Neuronal stem cell (in vitro differentiated cells): Measurements from ENCODE around the gene SGK1.

Source experiments
- DNase-seq: peaks from one replicate; pipeline ENCODE4 v3.0.0-alpha.2; 2013; ENCODE audit warnings: low spot score
- H2AFZ ChIP-seq: one replicate; pipeline ENCODE4 v1.6.1; 2013; ENCODE audit warnings: mild to moderate bottlenecking, low read length, inconsistent platforms
- H2AK5ac ChIP-seq: 2 replicates; pipeline ENCODE4 v1.6.1; 2013; ENCODE audit warnings: low read depth, mild to moderate bottlenecking, inconsistent platforms, low read length, moderate library complexity, mixed read lengths
- H2BK120ac ChIP-seq: 2 replicates; pipeline ENCODE4 v1.6.1; 2013; ENCODE audit warnings: low read depth, mild to moderate bottlenecking, inconsistent platforms, low read length, moderate library complexity, mixed read lengths
- H2BK12ac ChIP-seq: one replicate; pipeline ENCODE4 v1.6.1; 2013; ENCODE audit warnings: low read length, inconsistent platforms
- H2BK15ac ChIP-seq: 2 replicates; pipeline ENCODE4 v1.6.1; 2013; ENCODE audit warnings: mild to moderate bottlenecking, low read length, inconsistent platforms, mixed read lengths
- H2BK5ac ChIP-seq: one replicate; pipeline ENCODE4 v1.6.1; 2013; ENCODE audit warnings: inconsistent platforms, mild to moderate bottlenecking, low read length, moderate library complexity
- H3K14ac ChIP-seq: one replicate; pipeline ENCODE4 v1.6.1; 2013; ENCODE audit warnings: low read length, inconsistent platforms
- H3K18ac ChIP-seq: 2 replicates; pipeline ENCODE4 v1.6.1; 2013; ENCODE audit warnings: low read length, inconsistent platforms
- H3K23ac ChIP-seq: 2 replicates; pipeline ENCODE4 v1.6.1; 2013; ENCODE audit warnings: low read depth, mild to moderate bottlenecking, mixed read lengths, low read length, inconsistent platforms; ENCODE audit not compliant: poor library complexity
- H3K27ac ChIP-seq: replicated peaks from 3 replicates; pipeline ENCODE4 v1.5.1; 2013; ENCODE audit warnings: low read length, inconsistent platforms
- H3K27me3 ChIP-seq, 3 experiments: 2 replicates each; pipeline ENCODE4 v1.6.1; 2013; ENCODE audit warnings: low read length in 3 of 3, mild to moderate bottlenecking in 2 of 3, inconsistent platforms in 1 of 3, low read depth in 1 of 3, mixed read lengths in 1 of 3, moderate library complexity in 1 of 3; ENCODE audit not compliant: control insufficient read depth in 3 of 3, insufficient read depth in 3 of 3
- H3K36me3 ChIP-seq, 2 donors: replicated peaks in 1 of 2; 2 replicates each; pipeline ENCODE4 v1.6.1; 2013; ENCODE audit warnings: low read length in 2 of 2; ENCODE audit not compliant: control insufficient read depth in 2 of 2, insufficient read depth in 2 of 2
- H3K4ac ChIP-seq: 2 replicates; pipeline ENCODE4 v1.6.1; 2013; ENCODE audit warnings: inconsistent platforms, mild to moderate bottlenecking, low read length, moderate library complexity
- H3K4me1 ChIP-seq, 2 donors: 1 replicate in 1 of 2; 2 replicates in 1 of 2; pipeline ENCODE4 v1.6.1; 2013; ENCODE audit warnings: low read length in 2 of 2, low read depth in 1 of 2; ENCODE audit not compliant: control insufficient read depth in 2 of 2, insufficient read depth in 1 of 2
- H3K4me2 ChIP-seq: one replicate; pipeline ENCODE4 v1.6.1; 2013; ENCODE audit warnings: mild to moderate bottlenecking, low read length, inconsistent platforms; ENCODE audit not compliant: insufficient read depth, poor library complexity, severe bottlenecking
- H3K4me3 ChIP-seq, 2 donors: 2 replicates each; pipeline ENCODE4 v1.5.1; 2013; ENCODE audit warnings: low read length in 2 of 2, mild to moderate bottlenecking in 2 of 2, inconsistent platforms in 1 of 2, moderate library complexity in 1 of 2
- H3K79me1 ChIP-seq: one replicate; pipeline ENCODE4 v1.6.1; 2013; ENCODE audit warnings: low read depth, mild to moderate bottlenecking, inconsistent platforms, low read length, moderate library complexity
- H3K9ac ChIP-seq: one replicate; pipeline ENCODE4 v1.6.1; 2013; ENCODE audit warnings: mild to moderate bottlenecking, low read depth, low read length, inconsistent platforms; ENCODE audit not compliant: poor library complexity
- H3K9me3 ChIP-seq, 2 donors: replicated peaks in 1 of 2; 2 replicates each; pipeline versions ENCODE3 to v1.6.1; 2013; ENCODE audit warnings: low read length in 2 of 2, mild to moderate bottlenecking in 2 of 2, inconsistent platforms in 1 of 2, low read depth in 1 of 2, mixed read lengths in 1 of 2, moderate library complexity in 1 of 2; ENCODE audit not compliant: control insufficient read depth in 2 of 2, insufficient read depth in 1 of 2
- H4K8ac ChIP-seq: one replicate; pipeline ENCODE4 v1.6.1; 2013; ENCODE audit warnings: low read depth, mild to moderate bottlenecking, inconsistent platforms, low read length, moderate library complexity
- H4K91ac ChIP-seq: one replicate; pipeline ENCODE4 v1.6.1; 2013; ENCODE audit warnings: low read length, low read depth, mild to moderate bottlenecking, inconsistent platforms; ENCODE audit not compliant: poor library complexity
- WGBS, 2 donors: extraction: QIAGEN DNeasy Blood & Tissue Kit; methylation state at CpG; one replicate each; pipeline ENCODE4 v1.1.7; 2013; ENCODE audit warnings: missing lambda C conversion rate in 2 of 2, mixed read lengths in 1 of 2; ENCODE audit not compliant: insufficient read length in 2 of 2, insufficient replicate concordance in 1 of 2; ENCODE audit errors: extremely low coverage in 2 of 2; 5-methylcytosine and 5-hydroxymethylcytosine counted together

Gene SGK1

GRCh38 chr6:134161041-134161440 is 156.9 kb downstream of the SGK1 start:
- Histone ChIP-seq H3K27ac (no peak overlapping the region), H3K4me3 (no peak overlapping the region), H3K14ac (no peak overlapping the region), H2BK12ac (no peak overlapping the region), H3K23ac (no peak overlapping the region), H2BK120ac (no peak overlapping the region), H3K36me3 (no peaks in the 10 kb centered on the region), H2AK5ac (no peak overlapping the region), H3K9me3 (no peaks in the 10 kb centered on the region), H3K4me1 (no peaks in the 10 kb centered on the region), H3K79me1 (no peaks in the 10 kb centered on the region), H3K4me2 (no peak overlapping the region), H2AFZ (no peak overlapping the region), H4K8ac (no peak overlapping the region), H3K27me3 (peaks cover 0 to 2% (median 0%) of the 10 kb centered on the region in 3 experiments), H2BK15ac (no peak overlapping the region), H3K9ac (no peak overlapping the region), H4K91ac (no peak overlapping the region), H2BK5ac (no peak overlapping the region), H3K4ac (no peak overlapping the region), H3K18ac (no peak overlapping the region)
- WGBS, 2 donors, result no CpG with 5 or more reads among the region's 1 CpG
- DNase-seq, result no peak

GRCh38 chr6:134152767-134153485 is 165.0 kb downstream of the SGK1 start:
- no peak for DNase-seq
- Histone ChIP-seq H3K9me3 (no peaks in the 10 kb centered on the region), H3K27ac (no peak overlapping the region), H2BK15ac (no peak overlapping the region), H3K9ac (no peak overlapping the region), H3K4me1 (no peaks in the 10 kb centered on the region), H3K14ac (no peak overlapping the region), H3K4ac (no peak overlapping the region), H4K91ac (no peak overlapping the region), H2BK12ac (no peak overlapping the region), H3K4me2 (no peak overlapping the region), H3K27me3 (no peaks in the 10 kb centered on the region), H3K23ac (no peak overlapping the region), H3K4me3 (no peak overlapping the region), H2AFZ (no peak overlapping the region), H3K18ac (no peak overlapping the region), H4K8ac (no peak overlapping the region), H2BK5ac (no peak overlapping the region), H2AK5ac (no peak overlapping the region), H3K79me1 (no peaks in the 10 kb centered on the region), H2BK120ac (no peak overlapping the region), H3K36me3 (no peaks in the 10 kb centered on the region)
- no CpG with 5 or more reads among the region's 8 CpGs for WGBS, 2 donors

DNA sequence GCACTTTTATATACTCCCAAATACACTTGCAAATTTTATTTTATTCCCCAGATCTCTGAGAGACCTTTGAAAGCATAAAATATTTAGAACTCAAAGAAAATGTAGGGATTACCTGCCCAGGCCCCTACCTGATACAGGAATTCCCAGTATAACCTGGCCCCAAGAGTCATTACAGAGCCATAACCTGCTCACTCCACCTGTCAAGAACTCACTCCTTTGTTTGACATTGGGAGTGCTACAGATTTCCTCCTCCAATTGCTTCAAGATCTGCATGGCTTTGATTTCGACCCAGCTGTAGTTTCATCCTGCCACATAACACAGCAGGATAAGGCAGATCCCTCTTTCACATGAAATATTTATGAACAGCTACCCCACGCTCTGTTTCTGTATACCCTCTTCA is 169.3 kb downstream of the SGK1 start:
- Histone ChIP-seq H3K4me2 (no peak overlapping the region), H2BK120ac (no peak overlapping the region), H3K14ac (no peak overlapping the region), H2BK5ac (no peak overlapping the region), H3K18ac (no peak overlapping the region), H2BK15ac (no peak overlapping the region), H2AK5ac (no peak overlapping the region), H3K4ac (no peak overlapping the region), H3K9me3 (no peaks in the 10 kb centered on the region), H3K36me3 (no peaks in the 10 kb centered on the region), H3K4me1 (peaks cover 3 to 4% of the 10 kb centered on the region in 2 donors), H3K4me3 (no peak overlapping the region), H3K79me1 (no peaks in the 10 kb centered on the region), H2BK12ac (no peak overlapping the region), H3K27me3 (no peaks in the 10 kb centered on the region), H4K91ac (no peak overlapping the region), H2AFZ (no peak overlapping the region), H4K8ac (no peak overlapping the region), H3K23ac (no peak overlapping the region), H3K9ac (no peak overlapping the region), H3K27ac (no peak overlapping the region)
- no peak for DNase-seq
- WGBS, 2 donors, result no CpG with 5 or more reads among the region's 2 CpGs

- Histone ChIP-seq H3K27me3 (no peaks in the 10 kb centered on the region), H3K4me1 (peaks cover 3 to 4% of the 10 kb centered on the region in 2 donors), H3K4ac (no peak overlapping the region), H3K18ac (no peak overlapping the region), H3K4me2 (no peak overlapping the region), H2BK120ac (no peak overlapping the region), H3K14ac (no peak overlapping the region), H2BK15ac (no peak overlapping the region), H3K23ac (no peak overlapping the region), H3K36me3 (no peaks in the 10 kb centered on the region), H2AK5ac (no peak overlapping the region), H2BK5ac (no peak overlapping the region), H4K8ac (no peak overlapping the region), H3K4me3 (no peak overlapping the region), H2AFZ (peak overlapping the region; percentile 4), H3K79me1 (no peaks in the 10 kb centered on the region), H3K27ac (no peak overlapping the region), H2BK12ac (no peak overlapping the region), H4K91ac (no peak overlapping the region), H3K9me3 (no peaks in the 10 kb centered on the region), H3K9ac (no peak overlapping the region)
- no CpG with 5 or more reads among the region's 9 CpGs for WGBS, 2 donors
- no peak for DNase-seq
These were observed 170.8 kb downstream of the SGK1 start for GRCh38 chr6:134147034-134147533.
